AG04449 (cell line): ENCODE results near the gene PRL.

Experiments
- CTCF ChIA-PET: fragments of 350-600 bp; formaldehyde crosslinking; extraction: SDS; loops from one replicate; lab custom pipeline; 2021; ENCODE audit warnings: antibody characterized with exemption; lab: Yijun Ruan, JAX
- POLR2A ChIA-PET: fragments of 400-600, 350-600 bp; formaldehyde crosslinking; extraction: SDS; loops from one replicate; lab custom pipeline; 2020; ENCODE audit warnings: antibody characterized with exemption, inconsistent platforms; lab: Yijun Ruan, JAX
- DNase-seq: peaks from one replicate; pipeline ENCODE4 v3.0.0-alpha.2; 2010; ENCODE audit warnings: low read depth, low spot score
- H3K4me3 ChIP-seq: 2 replicates; pipeline ENCODE4 v1.5.1; 2011; ENCODE audit warnings: low read depth, mild to moderate bottlenecking, control low read depth, low read length
- CTCF ChIP-seq: IDR thresholded peaks from one replicate; pipeline ENCODE4 v1.5.1; 2011; ENCODE audit warnings: mild to moderate bottlenecking, moderate library complexity, low read length, control low read depth, inconsistent platforms; ENCODE audit not compliant: insufficient read depth; ENCODE audit errors: missing control alignments

Gene PRL

GRCh38 chr6:22247916-22248482, 48.8 kb downstream of the PRL start:
- no peak overlapping the region for H3K4me3 ChIP-seq
- DNase-seq = no peak
- ChIA-PET POLR2A (no interaction called here), CTCF (no interaction called here)
- TF ChIP-seq CTCF = no peak

- ChIA-PET POLR2A (no interaction called here), CTCF (no interaction called here)
- no peak for TF ChIP-seq CTCF
- DNase-seq = no peak
- no peak overlapping the region for H3K4me3 ChIP-seq
Measured at GRCh38 chr6:22240025-22240424, 56.8 kb downstream of the PRL start.

- CTCF ChIA-PET = no interaction called here
- no peak for TF ChIP-seq CTCF
- H3K4me3 ChIP-seq = no peak overlapping the region
- no peak for DNase-seq
- POLR2A ChIA-PET = no interaction called here
Measured at GRCh38 chr6:22239261-22239921, 57.4 kb downstream of the PRL start.

- ChIA-PET POLR2A (no interaction called here), CTCF (no interaction called here)
- TF ChIP-seq CTCF = no peak
Measured at GRCh38 chr6:22238861-22239260, 58.0 kb downstream of the PRL start.

GRCh38 chr6:22237526-22237925, 59.3 kb downstream of the PRL start:
- POLR2A ChIA-PET = no interaction called here
- CTCF ChIA-PET = no interaction called here
- DNase-seq = no peak
- H3K4me3 ChIP-seq = no peak overlapping the region
- TF ChIP-seq CTCF = no peak

More at GRCh38 chr6:22238861-22239260, 58.0 kb downstream of the PRL start:
- no peak overlapping the region for H3K4me3 ChIP-seq
- DNase-seq = no peak
